Fibroblast of villous mesenchyme (primary cell): ENCODE measurements around the gene HOXA7. TPM values are rescaled to one million over a fixed set of nuclear protein-coding genes. Genes with fewer than 3 reads are reported as not detected.
A peak's percentile ranks its signal among the peaks of the same experiment; 100 is the strongest.

Experiments used
- DNase-seq: peaks from one replicate; pipeline ENCODE4 v3.0.0-alpha.2; 2010; ENCODE audit warnings: low read depth
- H3K4me3 ChIP-seq: 2 replicates; pipeline ENCODE4 v1.5.1; 2011; ENCODE audit warnings: low read depth, mild to moderate bottlenecking, low read length
- CTCF ChIP-seq: IDR thresholded peaks from 2 replicates; pipeline ENCODE4 v1.5.1; 2012; ENCODE audit warnings: low read depth, mild to moderate bottlenecking, low read length; ENCODE audit not compliant: insufficient read depth
- total RNA-seq: library from RNA; depleted of rRNA; stranded (reverse); fragments of >200 nt; gene quantifications from 2 replicates; pipeline ENCODE4 v1.2.3, GENCODE V29; 2012

Gene HOXA7
- total RNA-seq, 1 donor, result 2.2 TPM

- TF ChIP-seq CTCF, result no peak
- peak; percentile 75 for DNase-seq
- H3K4me3 ChIP-seq, result peak overlapping the region; percentile 67
These were observed 32.2 kb upstream of the HOXA7 start for GRCh38 chr7:27188386-27189294.

- DNase-seq, result peak; percentile 65
- H3K4me3 ChIP-seq, result peak overlapping the region; percentile 67
- TF ChIP-seq CTCF, result no peak
These were observed 31.3 kb upstream of the HOXA7 start for GRCh38 chr7:27187475-27188385.

GRCh38 chr7:27186668-27187474, 30.4 kb upstream of the HOXA7 start:
- no peak for TF ChIP-seq CTCF
- H3K4me3 ChIP-seq, result peak overlapping the region; percentile 67
- DNase-seq, result peak; percentile 79

- peak overlapping the region; percentile 67 for H3K4me3 ChIP-seq
- peak; percentile 47 for DNase-seq
- TF ChIP-seq CTCF, result no peak
These were observed 29.6 kb upstream of the HOXA7 start for GRCh38 chr7:27185854-27186667.

- DNase-seq, result peak; percentile 99
- no peak for TF ChIP-seq CTCF
- H3K4me3 ChIP-seq, result peak within 1 kb of the TSS; percentile 67
These were observed 28.8 kb upstream of the HOXA7 start, which contains the start of gene HOXA11 for GRCh38 chr7:27185013-27185853. Gene HOXA11, minus strand, starts transcription at chr7:27185232. Its CDS starts 88 bp downstream, at chr7:27185144.
